K562 (cell line): ENCODE measurements around the gene CRELD2. TPM values are rescaled to one million over a fixed set of nuclear protein-coding genes. Genes with fewer than 3 reads are reported as not detected.
A peak's percentile ranks its signal among the peaks of the same experiment; 100 is the strongest.

ENCODE experiments used
- ATAC-seq: fragments of 200-7000 bp; cut with Tn5 transposase; 3 replicates; pipeline ENCODE4 v1.9.1; 2020; ENCODE audit warnings: moderate library complexity
- BruUV-seq: library from RNA; stranded (reverse); fragments of 400-500 nt; replicated peaks from 2 replicates; lab custom pipeline; 2021; lab: Mats Ljungman, UMichigan
- CTCF ChIA-PET: fragments of 300-600 bp; formaldehyde crosslinking; extraction: SDS; loops from one replicate; lab custom pipeline; 2021; ENCODE audit warnings: low intra/inter-chr PET ratio; lab: Yijun Ruan, JAX
- POLR2A ChIA-PET: fragments of 300-600, 350-650 bp; sonication (Branson Sonifier 250); formaldehyde crosslinking; extraction: SDS; loops from one replicate; lab custom pipeline; 2021; ENCODE audit warnings: antibody characterized with exemption, inconsistent platforms; lab: Yijun Ruan, JAX
- DNase-seq, 4 experiments: peaks; one replicate each; pipeline versions ENCODE4 v3.0.0 to v3.0.0-alpha.2; 2011 to 2018; ENCODE audit warnings: low spot score in 3 of 4, mixed read lengths in 3 of 4; ENCODE audit errors: extremely low read depth in 1 of 4
- FAIRE-seq: peaks from 2 replicates; lab custom pipeline; 2011; peaks lifted over from hg19 to GRCh38; lab: Jason Lieb, UNC
- H2AFZ ChIP-seq: 2 replicates; pipeline ENCODE4 v1.6.0; 2011; ENCODE audit warnings: low read depth, low read length, control low read depth, inconsistent platforms
- H3K27ac ChIP-seq: fragments of 200-600 bp; 3 replicates; pipeline ENCODE4 v1.8.0; 2011; ENCODE audit warnings: low read depth, mild to moderate bottlenecking, control low read depth, inconsistent platforms, low read length, moderate library complexity, mixed read lengths; ENCODE audit errors: extremely low read depth
- H3K27me3 ChIP-seq, 2 experiments: fragments of 300-600 bp in 1 of 2; 2 replicates in 1 of 2; 3 replicates in 1 of 2; pipeline versions ENCODE4 v1.6.0 to v1.8.0; 2011; ENCODE audit warnings: inconsistent platforms in 2 of 2, low read length in 2 of 2, mild to moderate bottlenecking in 1 of 2, mixed read lengths in 1 of 2, moderate library complexity in 1 of 2; ENCODE audit not compliant: control insufficient read depth in 2 of 2, insufficient read depth in 2 of 2
- H3K36me3 ChIP-seq: fragments of 300-600 bp; 3 replicates; pipeline ENCODE4 v1.8.0; 2011; ENCODE audit warnings: mild to moderate bottlenecking, low read length, inconsistent platforms; ENCODE audit not compliant: control insufficient read depth, insufficient read depth
- H3K4me1 ChIP-seq, 2 experiments: fragments of 200-600 bp in 1 of 2; replicated peaks in 1 of 2; 2 replicates in 1 of 2; 3 replicates in 1 of 2; pipeline versions ENCODE4 v1.5.1 to v1.8.0; 2011; ENCODE audit warnings: inconsistent platforms in 2 of 2, low read length in 2 of 2, mild to moderate bottlenecking in 1 of 2, mixed read lengths in 1 of 2, moderate library complexity in 1 of 2; ENCODE audit not compliant: control insufficient read depth in 2 of 2, insufficient read depth in 2 of 2
- H3K4me2 ChIP-seq: 2 replicates; pipeline ENCODE4 v1.6.1; 2011; ENCODE audit warnings: low read length, control low read depth, inconsistent platforms, mixed read lengths; ENCODE audit not compliant: insufficient read depth
- H3K4me3 ChIP-seq: fragments of 200-600 bp; sonication (generic), shearing (Covaris generic); 2 replicates; pipeline ENCODE4 v1.5.1; 2016; ENCODE audit warnings: control low read depth, inconsistent platforms
- H3K79me2 ChIP-seq: fragments of 200-600 bp; 3 replicates; pipeline ENCODE4 v1.8.0; 2011; ENCODE audit warnings: low read length, inconsistent platforms; ENCODE audit not compliant: control insufficient read depth, insufficient read depth
- H3K9ac ChIP-seq, 2 experiments: 2 replicates each; pipeline versions ENCODE4 v1.6.0 to v1.6.1; 2011; ENCODE audit warnings: low read depth in 2 of 2, low read length in 2 of 2, control low read depth in 1 of 2, inconsistent platforms in 1 of 2, mild to moderate bottlenecking in 1 of 2, mixed read lengths in 1 of 2; ENCODE audit not compliant: insufficient read depth in 1 of 2
- H3K9me1 ChIP-seq: one replicate; pipeline ENCODE4 v1.6.0; 2011; ENCODE audit warnings: inconsistent platforms, mild to moderate bottlenecking, low read length, moderate library complexity; ENCODE audit not compliant: control insufficient read depth, insufficient read depth
- H3K9me3 ChIP-seq: replicated peaks from 2 replicates; pipeline ENCODE4 v1.5.1; 2011; ENCODE audit warnings: low read depth, low read length, inconsistent platforms; ENCODE audit not compliant: control insufficient read depth, insufficient read depth
- H4K20me1 ChIP-seq: replicated peaks from 2 replicates; pipeline ENCODE4 v1.6.1; 2011; ENCODE audit warnings: low read length, inconsistent platforms, mixed read lengths; ENCODE audit not compliant: control insufficient read depth, insufficient read depth
- ASH1L ChIP-seq: fragments of 450-650 bp; IDR thresholded peaks from 2 replicates; pipeline ENCODE4 v1.6.1; 2018; ENCODE audit warnings: borderline replicate concordance, mild to moderate bottlenecking, low read depth; ENCODE audit not compliant: partially characterized antibody
- BDP1 ChIP-seq: IDR thresholded peaks from 3 replicates; pipeline ENCODE4 v1.6.1; 2011; ENCODE audit not compliant: insufficient read length, insufficient read depth
- FOSL1 ChIP-seq: fragments of 200-800 bp; sonication (Bioruptor generic); conservative IDR thresholded peaks from 2 replicates; pipeline ENCODE4 v1.6.1; 2016; ENCODE audit warnings: missing genetic modification characterization, missing compliant biosample characterization
- GABPA ChIP-seq: fragments of 200-800 bp; sonication (Bioruptor generic); conservative IDR thresholded peaks from 2 replicates; pipeline ENCODE4 v1.6.1; 2016; ENCODE audit warnings: low read depth, missing genetic modification characterization, missing compliant biosample characterization
- LARP7 ChIP-seq: fragments of 450-650 bp; IDR thresholded peaks from 2 replicates; pipeline ENCODE4 v1.6.1; 2016
- POLR2G ChIP-seq: fragments of 200-400 bp; formaldehyde crosslinking; IDR thresholded peaks from 2 replicates; pipeline ENCODE4 v1.6.1; 2017; ENCODE audit warnings: low read depth, mild to moderate bottlenecking, antibody characterized with exemption, low read length, moderate library complexity
- RAD21 ChIP-seq, 2 experiments: fragments of 250-450 bp in 1 of 2; fragments of 450-650 bp in 1 of 2; sonication (Bioruptor Pico) in 1 of 2; formaldehyde crosslinking in 1 of 2; IDR thresholded peaks in 1 of 2; conservative IDR thresholded peaks in 1 of 2; 2 replicates each; pipeline versions ENCODE4 v1.4.0 to v1.8.0; 2020 to 2022; ENCODE audit warnings: mild to moderate bottlenecking in 2 of 2, moderate library complexity in 1 of 2
- SLC30A9 ChIP-seq: fragments of 250-450 bp; sonication (Bioruptor Pico); IDR thresholded peaks from 2 replicates; pipeline ENCODE4 v1.8.0; 2022; ENCODE audit warnings: mild to moderate bottlenecking, moderate library complexity
- ZBTB12 ChIP-seq: fragments of 250-450 bp; sonication (Bioruptor Pico); IDR thresholded peaks from 2 replicates; pipeline ENCODE4 v1.4.0; 2020
- WGBS: fragments of 100-300 bp; shearing (Covaris generic); methylation state at CpG from one replicate; pipeline ENCODE4 v1.1.6; 2016; ENCODE audit warnings: low coverage, mixed read lengths; ENCODE audit not compliant: insufficient coverage; ENCODE audit errors: missing lambda C conversion rate; 5-methylcytosine and 5-hydroxymethylcytosine counted together
- in situ Hi-C: fragments of 300-500 bp; cut with MboI; formaldehyde crosslinking; loops from 4 replicates; pipeline ENCODE4 v1.15.0; 2018; ENCODE audit warnings: inconsistent platforms, mixed read lengths
- intact Hi-C: fragments of 100-400 bp; cut with micrococcal nuclease; formaldehyde crosslinking; loops from 2 replicates; pipeline ENCODE4 v1.14.2; 2022
- polyA plus RNA-seq, 8 experiments: library from polyadenylated mRNA; depleted of rRNA in 4 of 8; stranded (reverse) in 5 of 8; unstranded in 3 of 8; fragments of >200 nt; fragmentation: Nextera tagmentation in 2 of 8; fragmentation: Illumina TruSeq in 1 of 8; extraction: Ambion mirVana in 2 of 8; extraction: Trizol in 1 of 8; gene quantifications; 2 replicates each; pipeline versions ENCODE4 v1.2.1 to v1.2.3, GENCODE V29; 2011 to 2014; ENCODE audit warnings: inconsistent platforms in 1 of 8, missing spikeins in 1 of 8
- total RNA-seq, 7 experiments: library from RNA; depleted of rRNA in 6 of 7; stranded (reverse); fragments of >200 nt in 6 of 7; fragmentation: Illumina TruSeq in 2 of 7; extraction: Trizol in 2 of 7; gene quantifications; 2 replicates each; pipeline versions ENCODE4 v1.2.1 to v1.2.3, GENCODE V29; 2011 to 2021; ENCODE audit warnings: low replicate concordance in 1 of 7
- TF ChIP-seq, protein P1 (sequence below): IDR thresholded peaks from 2 replicates; pipeline ENCODE4 v1.6.1; 2011; ENCODE audit warnings: borderline replicate concordance, low read depth, mild to moderate bottlenecking, moderate library complexity, low read length; ENCODE audit not compliant: insufficient read depth, poor library complexity, severe bottlenecking
- TF ChIP-seq, protein P2 (sequence below): fragments of 200-800 bp; sonication (Bioruptor generic); IDR thresholded peaks from 2 replicates; pipeline ENCODE4 v1.6.1; 2017; ENCODE audit warnings: missing genetic modification characterization, missing compliant biosample characterization
- TF ChIP-seq, protein P3 (sequence below), 2 experiments: IDR thresholded peaks in 1 of 2; conservative IDR thresholded peaks in 1 of 2; 2 replicates each; pipeline ENCODE4 v1.6.1; 2016; ENCODE audit warnings: low read depth in 2 of 2, mild to moderate bottlenecking in 1 of 2, missing compliant biosample characterization in 1 of 2, missing genetic modification characterization in 1 of 2, moderate library complexity in 1 of 2

CRELD2 gene
- total and polyA plus RNA-seq, 9 of the 15 experiments (the other 6 are each of a cell fraction or from before 2014, with no cell fraction given): 0.96 to 25.3 (median 8.8) TPM

GRCh38 chr22:49934891-49935557 lies 16.6 kb downstream of the CRELD2 start:
- in situ Hi-C loops (loop anchor here (5.0 kb wide), 2 partner anchors 57 to 97 kb away; no protein-coding TSS in a partner anchor), intact Hi-C loops (loop anchor here (5.0 kb wide), 1 partner anchor 37 kb away; no protein-coding TSS in a partner anchor)
- Histone ChIP-seq H3K9ac (peak overlapping the region; percentile 56 to 90; a peak in 3 of 4 replicates), H3K4me1 (peaks cover 20 to 66% of the 10 kb centered on the region in 2 experiments), H2AFZ (0 out of 2 replicates have a peak overlapping the region, but pooled peaks have one; percentile 58), H4K20me1 (no peaks in the 10 kb centered on the region), H3K4me3 (peak overlapping the region; percentile 16; the same call in 1 of the 2 replicates), H3K9me3 (no peaks in the 10 kb centered on the region), H3K36me3 (no peaks in the 10 kb centered on the region), H3K9me1 (no peaks in the 10 kb centered on the region), H3K27ac (peak overlapping the region; percentile 63), H3K27me3 (no peaks in the 10 kb centered on the region), H3K4me2 (peak overlapping the region; percentile 46), H3K79me2 (no peaks in the 10 kb centered on the region)
- POLR2A ChIA-PET: interaction anchor here (1.8 kb wide), 1 partner anchor 27 kb away, joined by 4 read pairs; no protein-coding TSS in a partner anchor
- WGBS: 4% methylated on average over 6 of the region's 56 CpGs
- no peak for FAIRE-seq
- CTCF ChIA-PET: no interaction called here
- DNase-seq: peak; percentile 74 to 84 (median 78)
- peak; percentile 52 for ATAC-seq
- BruUV-seq: no TSS peak
- TF ChIP-seq SLC30A9 (CRISPR knock-in tag) (no peak), GABPA (tag) (0 out of 2 replicates have a peak, but pooled peaks have one; percentile 22), ASH1L (no peak), RAD21 (CRISPR knock-in tag; conservative IDR thresholded peaks at IDR 0.05 in 1 of 2, IDR thresholded peaks at IDR 0.05 in 1 of 2) (no peak), BDP1 (no peak), LARP7 (no peak), POLR2G (peak; percentile 42; the same call in 1 of the 2 replicates), FOSL1 (tag) (no peak), ZBTB12 (CRISPR knock-in tag) (no peak)
- TF ChIP-seq, protein P1, sequence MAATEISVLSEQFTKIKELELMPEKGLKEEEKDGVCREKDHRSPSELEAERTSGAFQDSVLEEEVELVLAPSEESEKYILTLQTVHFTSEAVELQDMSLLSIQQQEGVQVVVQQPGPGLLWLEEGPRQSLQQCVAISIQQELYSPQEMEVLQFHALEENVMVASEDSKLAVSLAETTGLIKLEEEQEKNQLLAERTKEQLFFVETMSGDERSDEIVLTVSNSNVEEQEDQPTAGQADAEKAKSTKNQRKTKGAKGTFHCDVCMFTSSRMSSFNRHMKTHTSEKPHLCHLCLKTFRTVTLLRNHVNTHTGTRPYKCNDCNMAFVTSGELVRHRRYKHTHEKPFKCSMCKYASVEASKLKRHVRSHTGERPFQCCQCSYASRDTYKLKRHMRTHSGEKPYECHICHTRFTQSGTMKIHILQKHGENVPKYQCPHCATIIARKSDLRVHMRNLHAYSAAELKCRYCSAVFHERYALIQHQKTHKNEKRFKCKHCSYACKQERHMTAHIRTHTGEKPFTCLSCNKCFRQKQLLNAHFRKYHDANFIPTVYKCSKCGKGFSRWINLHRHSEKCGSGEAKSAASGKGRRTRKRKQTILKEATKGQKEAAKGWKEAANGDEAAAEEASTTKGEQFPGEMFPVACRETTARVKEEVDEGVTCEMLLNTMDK: no peak
- TF ChIP-seq, protein P2, sequence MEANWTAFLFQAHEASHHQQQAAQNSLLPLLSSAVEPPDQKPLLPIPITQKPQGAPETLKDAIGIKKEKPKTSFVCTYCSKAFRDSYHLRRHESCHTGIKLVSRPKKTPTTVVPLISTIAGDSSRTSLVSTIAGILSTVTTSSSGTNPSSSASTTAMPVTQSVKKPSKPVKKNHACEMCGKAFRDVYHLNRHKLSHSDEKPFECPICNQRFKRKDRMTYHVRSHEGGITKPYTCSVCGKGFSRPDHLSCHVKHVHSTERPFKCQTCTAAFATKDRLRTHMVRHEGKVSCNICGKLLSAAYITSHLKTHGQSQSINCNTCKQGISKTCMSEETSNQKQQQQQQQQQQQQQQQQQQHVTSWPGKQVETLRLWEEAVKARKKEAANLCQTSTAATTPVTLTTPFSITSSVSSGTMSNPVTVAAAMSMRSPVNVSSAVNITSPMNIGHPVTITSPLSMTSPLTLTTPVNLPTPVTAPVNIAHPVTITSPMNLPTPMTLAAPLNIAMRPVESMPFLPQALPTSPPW (CRISPR knock-in tag): peak; percentile 70
- TF ChIP-seq, protein P3, sequence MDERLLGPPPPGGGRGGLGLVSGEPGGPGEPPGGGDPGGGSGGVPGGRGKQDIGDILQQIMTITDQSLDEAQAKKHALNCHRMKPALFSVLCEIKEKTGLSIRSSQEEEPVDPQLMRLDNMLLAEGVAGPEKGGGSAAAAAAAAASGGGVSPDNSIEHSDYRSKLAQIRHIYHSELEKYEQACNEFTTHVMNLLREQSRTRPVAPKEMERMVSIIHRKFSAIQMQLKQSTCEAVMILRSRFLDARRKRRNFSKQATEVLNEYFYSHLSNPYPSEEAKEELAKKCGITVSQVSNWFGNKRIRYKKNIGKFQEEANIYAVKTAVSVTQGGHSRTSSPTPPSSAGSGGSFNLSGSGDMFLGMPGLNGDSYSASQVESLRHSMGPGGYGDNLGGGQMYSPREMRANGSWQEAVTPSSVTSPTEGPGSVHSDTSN (CRISPR knock-in tag; IDR thresholded peaks at IDR 0.05; ENCODE audit: low read depth): no peak
- TF ChIP-seq, protein P3 (tag; conservative IDR thresholded peaks at IDR 0.05; ENCODE audit: low read depth): no peak
